Prostate gland (tissue), 2 donors: ENCODE measurements around the gene DAAM1. TPM values are rescaled to one million over a fixed set of nuclear protein-coding genes. Genes with fewer than 3 reads are reported as not detected.
A peak's percentile ranks its signal among the peaks of the same experiment; 100 is the strongest.

Experiments used
- DNase-seq: peaks from one replicate; pipeline ENCODE4 v3.0.0-alpha.2; 2019; ENCODE audit warnings: low spot score
- H3K27ac ChIP-seq, 2 donors: fragments of 200-600 bp; sonication (generic); 2 replicates each; pipeline ENCODE4 v1.5.1; 2017 to 2019
- H3K27me3 ChIP-seq: fragments of 200-600 bp; sonication (generic); replicated peaks from 2 replicates; pipeline ENCODE4 v1.5.1; 2019; ENCODE audit not compliant: insufficient read depth
- H3K36me3 ChIP-seq, 2 donors: fragments of 200-600 bp; sonication (generic); 1 replicate in 1 of 2; 2 replicates in 1 of 2; pipeline versions ENCODE4 v1.5.1 to v1.8.1; 2017 to 2019
- H3K4me1 ChIP-seq: fragments of 200-600 bp; sonication (generic); replicated peaks from 2 replicates; pipeline ENCODE4 v1.5.1; 2019
- H3K4me3 ChIP-seq, 2 donors: fragments of 200-600 bp; sonication (generic); 2 replicates each; pipeline ENCODE4 v1.5.1; 2017 to 2019
- H3K9me3 ChIP-seq: fragments of 200-600 bp; sonication (generic); 2 replicates; pipeline ENCODE4 v1.5.1; 2017
- POLR2A ChIP-seq: fragments of 450-650 bp; IDR thresholded peaks from one replicate; pipeline ENCODE4 v1.6.1; 2016; ENCODE audit warnings: antibody characterized with exemption, mild to moderate bottlenecking
- POLR2AphosphoS5 ChIP-seq: sonication (generic); formaldehyde crosslinking; IDR thresholded peaks from one replicate; pipeline ENCODE4 v1.6.1; 2017; ENCODE audit warnings: antibody characterized with exemption
- WGBS: methylation state at CpG from one replicate; pipeline ENCODE4 v1.1.5; 2018; 5-methylcytosine and 5-hydroxymethylcytosine counted together
- intact Hi-C: fragments of 100-400 bp; cut with DNase I; formaldehyde crosslinking; loops from one replicate; pipeline ENCODE4 v1.14.2; 2022
- total RNA-seq, 2 donors: library from RNA; depleted of rRNA; stranded (reverse); fragments of >200 nt; gene quantifications; one replicate each; pipeline ENCODE4 v1.1.0, GENCODE V29; 2016
- TF ChIP-seq, protein P1 (sequence below), 4 experiments: fragments of 200-600 bp in 2 of 4; fragments of 450-650 bp in 2 of 4; sonication (generic) in 2 of 4; IDR thresholded peaks; 1 replicate in 3 of 4; 2 replicates in 1 of 4; pipeline ENCODE4 v1.5.1; 2016 to 2019; ENCODE audit warnings: antibody characterized with exemption in 4 of 4, mild to moderate bottlenecking in 2 of 4, moderate library complexity in 2 of 4

DAAM1 gene
- total RNA-seq, 2 donors from 2014 or later = 35.4 to 58.3 TPM

DNA sequence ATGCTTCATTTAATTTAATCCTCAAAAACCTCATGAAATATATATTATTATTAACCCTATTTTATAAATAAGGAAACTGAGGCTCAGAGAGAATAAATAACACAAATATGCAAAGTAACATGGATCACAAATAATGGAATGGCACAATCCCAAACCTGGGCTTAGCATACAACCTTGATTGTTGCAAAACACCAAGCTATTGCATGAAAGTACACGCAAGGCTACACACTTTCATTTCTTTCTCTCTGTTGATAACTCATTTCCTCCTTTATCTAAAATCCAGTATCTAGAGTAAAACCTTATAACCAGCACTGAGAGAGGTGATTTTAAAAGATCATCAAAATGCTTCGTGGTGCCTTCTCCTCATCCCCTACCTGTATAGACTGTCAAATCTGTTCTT, 2.8 kb upstream of the DAAM1 start:
- intact Hi-C loops = loop anchor here (5.0 kb wide), 2 partner anchors 147 to 242 kb away; no protein-coding TSS in a partner anchor
- H3K27me3 ChIP-seq = no peaks in the 10 kb centered on the region
- no peaks in the 10 kb centered on the region for H3K4me1 ChIP-seq
- 82% methylated on average over 2 of the region's 2 CpGs for WGBS
- H3K27ac ChIP-seq = no peak overlapping the region
- DNase-seq = no peak
- no peaks in the 10 kb centered on the region for H3K9me3 ChIP-seq
- no peak overlapping the region for H3K4me3 ChIP-seq
- H3K36me3 ChIP-seq = no peaks in the 10 kb centered on the region
- TF ChIP-seq POLR2AphosphoS5 (no peak), POLR2A (no peak)
- TF ChIP-seq, protein P1, sequence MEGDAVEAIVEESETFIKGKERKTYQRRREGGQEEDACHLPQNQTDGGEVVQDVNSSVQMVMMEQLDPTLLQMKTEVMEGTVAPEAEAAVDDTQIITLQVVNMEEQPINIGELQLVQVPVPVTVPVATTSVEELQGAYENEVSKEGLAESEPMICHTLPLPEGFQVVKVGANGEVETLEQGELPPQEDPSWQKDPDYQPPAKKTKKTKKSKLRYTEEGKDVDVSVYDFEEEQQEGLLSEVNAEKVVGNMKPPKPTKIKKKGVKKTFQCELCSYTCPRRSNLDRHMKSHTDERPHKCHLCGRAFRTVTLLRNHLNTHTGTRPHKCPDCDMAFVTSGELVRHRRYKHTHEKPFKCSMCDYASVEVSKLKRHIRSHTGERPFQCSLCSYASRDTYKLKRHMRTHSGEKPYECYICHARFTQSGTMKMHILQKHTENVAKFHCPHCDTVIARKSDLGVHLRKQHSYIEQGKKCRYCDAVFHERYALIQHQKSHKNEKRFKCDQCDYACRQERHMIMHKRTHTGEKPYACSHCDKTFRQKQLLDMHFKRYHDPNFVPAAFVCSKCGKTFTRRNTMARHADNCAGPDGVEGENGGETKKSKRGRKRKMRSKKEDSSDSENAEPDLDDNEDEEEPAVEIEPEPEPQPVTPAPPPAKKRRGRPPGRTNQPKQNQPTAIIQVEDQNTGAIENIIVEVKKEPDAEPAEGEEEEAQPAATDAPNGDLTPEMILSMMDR (IDR thresholded peaks at IDR 0.05) = no peak

DNA sequence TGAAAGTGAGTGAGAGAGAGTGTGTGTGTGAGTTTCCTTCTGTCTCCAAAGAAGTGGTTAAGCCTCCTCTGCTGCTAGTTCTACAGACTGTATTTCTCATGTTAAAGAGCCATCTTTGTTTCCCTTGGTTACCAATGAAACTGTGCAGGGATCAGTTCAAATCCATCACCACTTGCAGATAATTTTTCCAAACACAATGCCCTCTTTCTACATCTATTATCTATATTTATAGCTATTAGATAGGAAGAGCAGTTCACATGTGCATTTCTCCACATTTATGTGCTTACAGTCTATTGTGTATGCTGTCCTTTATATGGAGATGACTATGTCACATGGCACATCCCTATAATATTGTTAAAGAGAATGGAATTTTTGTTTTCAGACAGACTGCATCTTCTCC, 2.2 kb upstream of the DAAM1 start:
- no peaks in the 10 kb centered on the region for H3K36me3 ChIP-seq
- H3K9me3 ChIP-seq = no peaks in the 10 kb centered on the region
- TF ChIP-seq POLR2AphosphoS5 (no peak), POLR2A (no peak)
- TF ChIP-seq, protein P1 (IDR thresholded peaks at IDR 0.05) = no peak
- H3K4me3 ChIP-seq = no peak overlapping the region
- no peaks in the 10 kb centered on the region for H3K4me1 ChIP-seq
- H3K27ac ChIP-seq = no peak overlapping the region
- intact Hi-C loops = loop anchor here (5.0 kb wide), 2 partner anchors 146 to 241 kb away; no protein-coding TSS in a partner anchor
- DNase-seq = no peak
- H3K27me3 ChIP-seq = no peaks in the 10 kb centered on the region

DNA sequence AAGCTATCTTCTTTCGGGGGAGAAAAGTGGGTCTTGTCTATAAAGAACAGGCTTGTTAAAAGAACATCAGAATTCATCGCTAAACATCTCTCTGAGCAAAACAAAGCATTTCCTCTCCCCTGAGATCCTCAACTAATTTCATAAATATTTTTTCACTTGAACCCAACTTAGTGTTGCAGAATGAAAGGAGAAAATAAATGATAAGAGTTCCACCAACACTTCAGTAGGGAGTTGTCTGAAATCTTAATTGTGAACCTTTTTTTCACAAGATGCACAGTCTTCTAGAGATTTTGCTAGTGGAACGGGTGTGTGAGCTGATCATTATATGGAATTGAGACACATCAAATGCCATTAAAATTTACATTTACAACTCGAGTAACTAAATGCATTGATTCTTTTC, 1.3 kb upstream of the DAAM1 start:
- no peak for DNase-seq
- 44% methylated on average over 4 of the region's 4 CpGs for WGBS
- Histone ChIP-seq H3K4me1 (no peaks in the 10 kb centered on the region), H3K27ac (peak overlapping the region; percentile 94 to 95), H3K9me3 (no peaks in the 10 kb centered on the region), H3K36me3 (no peaks in the 10 kb centered on the region), H3K27me3 (no peaks in the 10 kb centered on the region), H3K4me3 (no peak overlapping the region)
- intact Hi-C loops = loop anchor here (5.0 kb wide), 2 partner anchors 145 to 240 kb away; no protein-coding TSS in a partner anchor
- TF ChIP-seq POLR2A (no peak), POLR2AphosphoS5 (no peak)
- TF ChIP-seq, protein P1 (IDR thresholded peaks at IDR 0.05) = no peak

DNA sequence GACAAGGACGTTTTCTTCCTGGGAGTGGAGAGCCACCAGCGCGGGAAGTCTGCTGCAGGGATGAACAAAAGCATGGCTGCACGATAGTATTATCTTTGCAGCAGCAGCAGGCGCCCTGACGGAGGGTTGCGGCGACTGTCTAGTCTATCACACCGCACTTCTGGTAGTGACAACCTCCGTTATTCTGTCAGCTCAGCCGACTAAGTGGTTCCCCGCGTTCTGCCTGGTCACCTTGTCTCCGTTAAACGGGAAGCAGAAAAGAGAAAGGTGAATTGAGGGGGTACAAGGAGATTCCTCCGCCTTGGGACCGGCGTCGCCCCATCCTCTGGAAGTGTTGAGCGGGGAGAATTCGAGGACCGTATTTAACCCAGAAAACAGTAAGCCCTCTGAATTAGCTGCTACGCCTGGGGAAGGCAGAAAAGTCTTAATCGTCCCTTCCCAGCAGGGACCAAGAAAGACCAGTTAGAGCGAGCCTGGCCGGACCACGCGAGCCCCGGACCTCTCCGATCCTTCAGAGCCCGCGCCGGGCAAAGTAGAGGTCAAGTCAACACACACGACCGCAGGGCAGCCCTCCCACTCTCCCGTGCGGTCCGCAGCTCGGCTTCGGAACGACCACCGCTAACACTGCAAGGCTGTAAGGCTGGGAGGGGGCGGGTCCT, 536 bp upstream of the DAAM1 start:
- under 1% methylated on average over 42 of the region's 43 CpGs for WGBS
- TF ChIP-seq POLR2AphosphoS5 (no peak), POLR2A (no peak)
- TF ChIP-seq, protein P1 (IDR thresholded peaks at IDR 0.05) = no peak
- intact Hi-C loops = loop anchor here (5.0 kb wide), 2 partner anchors 144 to 239 kb away; no protein-coding TSS in a partner anchor
- peak overlapping the region; percentile 66 to 76 for H3K4me3 ChIP-seq
- no peaks in the 10 kb centered on the region for H3K36me3 ChIP-seq
- H3K9me3 ChIP-seq = no peaks in the 10 kb centered on the region
- H3K27me3 ChIP-seq = no peaks in the 10 kb centered on the region
- DNase-seq = peak; percentile 21
- peak overlapping the region; percentile 94 to 95 for H3K27ac ChIP-seq
- no peaks in the 10 kb centered on the region for H3K4me1 ChIP-seq
